ENCODE results near the gene WDR43.
"Not testable (repeated sequence)": the region's sequence is repeated elsewhere in the genome, so short reads cannot be mapped to it uniquely, and the experiment has no call there.

WDR43 gene

GRCh38 chr2:28962505-28962904 lies 68.0 kb downstream of the WDR43 start:
- in situ Hi-C loops (cut with MboI; ENCODE audit: low sequenced_read_pairs): no loop called here

- in situ Hi-C loops (cut with MboI; ENCODE audit: low sequenced_read_pairs): no loop called here
Observed at GRCh38 chr2:28970464-28971160, 76.1 kb downstream of the WDR43 start.

- in situ Hi-C loops (cut with MboI; ENCODE audit: low sequenced_read_pairs): no loop called here
Observed at GRCh38 chr2:28972778-28973335, 78.4 kb downstream of the WDR43 start.

GRCh38 chr2:28974252-28974651 lies 79.8 kb downstream of the WDR43 start:
- in situ Hi-C loops (cut with MboI; ENCODE audit: low sequenced_read_pairs): no loop called here

GRCh38 chr2:28975671-28976070 lies 81.2 kb downstream of the WDR43 start:
- in situ Hi-C loops (cut with MboI; ENCODE audit: low sequenced_read_pairs): no loop called here

- in situ Hi-C loops (cut with MboI; ENCODE audit: low sequenced_read_pairs): no loop called here
Observed at GRCh38 chr2:28976584-28976983, 82.1 kb downstream of the WDR43 start.

GRCh38 chr2:28977176-28977875 lies 82.9 kb downstream of the WDR43 start:
- in situ Hi-C loops (cut with MboI; ENCODE audit: low sequenced_read_pairs): no loop called here

- in situ Hi-C loops (cut with MboI; ENCODE audit: low sequenced_read_pairs): not testable (repeated sequence)
Observed at GRCh38 chr2:28978001-28978400, 83.5 kb downstream of the WDR43 start.

GRCh38 chr2:28978606-28979005 lies 84.1 kb downstream of the WDR43 start:
- in situ Hi-C loops (cut with MboI; ENCODE audit: low sequenced_read_pairs): no loop called here

- in situ Hi-C loops (cut with MboI; ENCODE audit: low sequenced_read_pairs): no loop called here
Observed at GRCh38 chr2:28979041-28979440, 84.6 kb downstream of the WDR43 start.

- in situ Hi-C loops (cut with MboI; ENCODE audit: low sequenced_read_pairs): no loop called here
Observed at GRCh38 chr2:28979576-28980366, 85.3 kb downstream of the WDR43 start.

GRCh38 chr2:28980368-28981015 lies 86.0 kb downstream of the WDR43 start:
- in situ Hi-C loops (cut with MboI; ENCODE audit: low sequenced_read_pairs): no loop called here

GRCh38 chr2:28981016-28981441 lies 86.6 kb downstream of the WDR43 start, which contains the start of gene TOGARAM2:
Gene TOGARAM2 (plus strand): TSS chr2:28981298. CDS start chr2:28994835, 13,537 bp downstream.
- in situ Hi-C loops (cut with MboI; ENCODE audit: low sequenced_read_pairs): no loop called here

- in situ Hi-C loops (cut with MboI; ENCODE audit: low sequenced_read_pairs): no loop called here
Observed at GRCh38 chr2:28981620-28982376, 87.3 kb downstream of the WDR43 start.

- in situ Hi-C loops (cut with MboI; ENCODE audit: low sequenced_read_pairs): no loop called here
Observed at GRCh38 chr2:28982381-28982950, 88.0 kb downstream of the WDR43 start.

GRCh38 chr2:28986429-28986828 lies 92.0 kb downstream of the WDR43 start:
- in situ Hi-C loops (cut with MboI; ENCODE audit: low sequenced_read_pairs): no loop called here

- in situ Hi-C loops (cut with MboI; ENCODE audit: low sequenced_read_pairs): no loop called here
Observed at GRCh38 chr2:28989973-28990372, 95.5 kb downstream of the WDR43 start.

GRCh38 chr2:28990445-28990844 lies 96.0 kb downstream of the WDR43 start:
- in situ Hi-C loops (cut with MboI; ENCODE audit: low sequenced_read_pairs): no loop called here

GRCh38 chr2:28991021-28991420 lies 96.6 kb downstream of the WDR43 start:
- in situ Hi-C loops (cut with MboI; ENCODE audit: low sequenced_read_pairs): no loop called here

GRCh38 chr2:28991460-28991859 lies 97.0 kb downstream of the WDR43 start:
- in situ Hi-C loops (cut with MboI; ENCODE audit: low sequenced_read_pairs): no loop called here

Measured in hTERT RPE-1 (cell line).